Tibial nerve (tissue), 4 donors: ENCODE results near the gene MYO5A. TPM values are rescaled to one million over a fixed set of nuclear protein-coding genes. Genes with fewer than 3 reads are reported as not detected.

Source experiments
- DNase-seq, 2 donors: peaks; one replicate each; pipeline ENCODE4 v3.0.0-alpha.2; 2019; ENCODE audit warnings: low spot score in 2 of 2
- H3K27ac ChIP-seq, 4 donors: fragments of 200-600 bp; sonication (generic) in 3 of 4; one replicate each; pipeline ENCODE4 v1.5.1; 2017 to 2019; ENCODE audit warnings: mild to moderate bottlenecking in 1 of 4
- H3K27me3 ChIP-seq, 2 donors: fragments of 200-600 bp; sonication (generic) in 1 of 2; one replicate each; pipeline versions ENCODE4 v1.5.1 to v1.6.0; 2017 to 2019
- H3K36me3 ChIP-seq, 3 donors: fragments of 200-600 bp; sonication (generic); one replicate each; pipeline ENCODE4 v1.5.1; 2018 to 2019
- H3K4me1 ChIP-seq, 4 donors: fragments of 200-600 bp; sonication (generic) in 3 of 4; one replicate each; pipeline ENCODE4 v1.5.1; 2017 to 2019
- H3K4me3 ChIP-seq, 4 donors: fragments of 200-600 bp; sonication (generic) in 3 of 4; one replicate each; pipeline ENCODE4 v1.5.1; 2017 to 2019; ENCODE audit warnings: mild to moderate bottlenecking in 1 of 4, moderate library complexity in 1 of 4
- H3K9me3 ChIP-seq, 4 donors: fragments of 200-600 bp; sonication (generic) in 3 of 4; one replicate each; pipeline ENCODE4 v1.5.1; 2017 to 2019
- CTCF ChIP-seq, 5 experiments: fragments of 200-600 bp in 3 of 5; fragments of 450-650 bp in 2 of 5; sonication (generic) in 3 of 5; IDR thresholded peaks; one replicate each; pipeline ENCODE4 v1.5.1; 2016 to 2019; ENCODE audit warnings: antibody characterized with exemption in 5 of 5, mild to moderate bottlenecking in 3 of 5, moderate library complexity in 2 of 5
- EP300 ChIP-seq, 2 donors: sonication (generic); formaldehyde crosslinking; IDR thresholded peaks; one replicate each; pipeline ENCODE4 v1.6.1; 2017; ENCODE audit warnings: antibody characterized with exemption in 2 of 2, mild to moderate bottlenecking in 1 of 2
- POLR2A ChIP-seq, 2 donors: fragments of 450-650 bp; IDR thresholded peaks; one replicate each; pipeline ENCODE4 v1.6.1; 2017; ENCODE audit warnings: antibody characterized with exemption in 2 of 2, mild to moderate bottlenecking in 2 of 2, moderate library complexity in 2 of 2
- WGBS, 2 donors: methylation state at CpG; one replicate each; pipeline ENCODE4 v1.1.5; 2018; 5-methylcytosine and 5-hydroxymethylcytosine counted together
- total RNA-seq, 4 donors: library from RNA; depleted of rRNA; stranded (reverse); fragments of >200 nt; gene quantifications; one replicate each; pipeline ENCODE4 v1.1.0, GENCODE V29; 2016

Gene MYO5A
- total RNA-seq, 4 donors from 2014 or later: 38.7 to 101 (median 46.9) TPM

GRCh38 chr15:52485290-52485689, 43.4 kb downstream of the MYO5A start:
- WGBS, 2 donors: 87 to 93% methylated on average over 2 of the region's 2 CpGs
- Histone ChIP-seq H3K36me3 (no peaks in the 10 kb centered on the region), H3K9me3 (no peaks in the 10 kb centered on the region), H3K4me1 (peaks cover 0 to 65% (median 21%) of the 10 kb centered on the region in 4 donors), H3K27me3 (no peaks in the 10 kb centered on the region), H3K27ac (no peak overlapping the region), H3K4me3 (no peak overlapping the region)
- TF ChIP-seq POLR2A (IDR thresholded peaks at IDR 0.05): no peak
- TF ChIP-seq CTCF (IDR thresholded peaks at IDR 0.05): no peak
- no peak for TF ChIP-seq EP300 (IDR thresholded peaks at IDR 0.05)
- no peak for DNase-seq

- Histone ChIP-seq H3K36me3 (no peaks in the 10 kb centered on the region), H3K4me1 (peaks cover 0 to 57% (median 21%) of the 10 kb centered on the region in 4 donors), H3K27me3 (no peaks in the 10 kb centered on the region), H3K4me3 (no peak overlapping the region), H3K9me3 (no peaks in the 10 kb centered on the region), H3K27ac (peak overlapping the region in 2 of 4 donors; percentile 60 to 79)
- TF ChIP-seq POLR2A (IDR thresholded peaks at IDR 0.05): no peak
- TF ChIP-seq EP300 (IDR thresholded peaks at IDR 0.05): peak in 1 of 2 donors; percentile 74
- no peak for DNase-seq
- WGBS, 2 donors: 54 to 68% methylated on average over 3 of the region's 3 CpGs
Measured at GRCh38 chr15:52483707-52484106, 45.0 kb downstream of the MYO5A start.

GRCh38 chr15:52481915-52482314, 46.8 kb downstream of the MYO5A start:
- no peak overlapping the region for H3K4me3 ChIP-seq
- no peaks in the 10 kb centered on the region for H3K9me3 ChIP-seq
- peak in 1 of 2 donors; percentile 16 for DNase-seq
- peaks cover 0 to 48% (median 21%) of the 10 kb centered on the region in 4 donors for H3K4me1 ChIP-seq
- peak overlapping the region in 3 of 4 donors; percentile 60 to 79 (median 61) for H3K27ac ChIP-seq
- 55 to 57% methylated on average over 3 of the region's 3 CpGs for WGBS, 2 donors
- no peak for TF ChIP-seq POLR2A (IDR thresholded peaks at IDR 0.05)
- peak in 1 of 2 donors; percentile 66 for TF ChIP-seq EP300 (IDR thresholded peaks at IDR 0.05)
- no peaks in the 10 kb centered on the region for H3K27me3 ChIP-seq
- no peaks in the 10 kb centered on the region for H3K36me3 ChIP-seq

GRCh38 chr15:52480990-52481389, 47.7 kb downstream of the MYO5A start:
- no peak for DNase-seq
- WGBS, 2 donors: 83 to 89% methylated on average over 1 of the region's 1 CpG
- no peaks in the 10 kb centered on the region for H3K9me3 ChIP-seq
- no peaks in the 10 kb centered on the region for H3K27me3 ChIP-seq
- H3K4me3 ChIP-seq: no peak overlapping the region
- TF ChIP-seq CTCF (IDR thresholded peaks at IDR 0.05): no peak
- TF ChIP-seq EP300 (IDR thresholded peaks at IDR 0.05): no peak
- no peak for TF ChIP-seq POLR2A (IDR thresholded peaks at IDR 0.05)
- peak overlapping the region in 1 of 4 donors; percentile 79 for H3K27ac ChIP-seq
- no peaks in the 10 kb centered on the region for H3K36me3 ChIP-seq
- peaks cover 0 to 45% (median 21%) of the 10 kb centered on the region in 4 donors for H3K4me1 ChIP-seq

- no peaks in the 10 kb centered on the region for H3K36me3 ChIP-seq
- H3K9me3 ChIP-seq: peaks cover 0 to 21% (median 8%) of the 10 kb centered on the region in 4 donors
- no peak overlapping the region for H3K4me3 ChIP-seq
- no peak for TF ChIP-seq EP300 (IDR thresholded peaks at IDR 0.05)
- no peak for TF ChIP-seq POLR2A (IDR thresholded peaks at IDR 0.05)
- TF ChIP-seq CTCF (IDR thresholded peaks at IDR 0.05): no peak
- no peak for DNase-seq
- peaks cover 0 to 6% (median 0%) of the 10 kb centered on the region in 4 donors for H3K4me1 ChIP-seq
- H3K27me3 ChIP-seq: no peaks in the 10 kb centered on the region
- WGBS, 2 donors: 100% methylated on average over 2 of the region's 2 CpGs
- H3K27ac ChIP-seq: no peak overlapping the region
Measured at GRCh38 chr15:52466716-52467115, 62.0 kb downstream of the MYO5A start.

- DNase-seq: peak in 1 of 2 donors; percentile 32
- no peak overlapping the region for H3K4me3 ChIP-seq
- peaks cover 0 to 6% (median 0%) of the 10 kb centered on the region in 4 donors for H3K4me1 ChIP-seq
- H3K27ac ChIP-seq: no peak overlapping the region
- H3K27me3 ChIP-seq: no peaks in the 10 kb centered on the region
- TF ChIP-seq CTCF (IDR thresholded peaks at IDR 0.05) (no peak), POLR2A (IDR thresholded peaks at IDR 0.05) (no peak), EP300 (IDR thresholded peaks at IDR 0.05) (no peak)
- peaks cover 0 to 21% (median 8%) of the 10 kb centered on the region in 4 donors for H3K9me3 ChIP-seq
- WGBS, 2 donors: 71 to 100% methylated on average over 2 of the region's 2 CpGs
- H3K36me3 ChIP-seq: no peaks in the 10 kb centered on the region
Measured at GRCh38 chr15:52466134-52466701, 62.5 kb downstream of the MYO5A start.
